Transverse colon (tissue), 4 donors: ENCODE data around the gene ASB13. TPM values are rescaled to one million over a fixed set of nuclear protein-coding genes. Genes with fewer than 3 reads are reported as not detected.
"Not testable (repeated sequence)": the region's sequence is repeated elsewhere in the genome, so short reads cannot be mapped to it uniquely, and the experiment has no call there.

Source experiments
- DNase-seq: peaks from one replicate; pipeline ENCODE4 v3.0.0-alpha.2; 2019
- H3K27ac ChIP-seq, 4 donors: fragments of 200-600 bp; sonication (generic); 2 replicates each; pipeline ENCODE4 v1.5.1; 2016 to 2018; ENCODE audit warnings: inconsistent platforms in 4 of 4
- H3K27me3 ChIP-seq: fragments of 200-600 bp; sonication (generic); 2 replicates; pipeline ENCODE4 v1.5.1; 2017; ENCODE audit warnings: inconsistent platforms
- H3K36me3 ChIP-seq, 4 donors: fragments of 200-600 bp; sonication (generic); 2 replicates each; pipeline ENCODE4 v1.5.1; 2017 to 2019; ENCODE audit warnings: inconsistent platforms in 4 of 4
- H3K4me1 ChIP-seq, 4 donors: fragments of 200-600 bp; sonication (generic); 2 replicates each; pipeline ENCODE4 v1.5.1; 2017 to 2020; ENCODE audit warnings: inconsistent platforms in 4 of 4
- H3K4me3 ChIP-seq, 4 donors: fragments of 200-600 bp; sonication (generic); 1 replicate in 1 of 4; 2 replicates in 3 of 4; pipeline versions ENCODE4 v1.5.1 to v1.6.1; 2017 to 2019; ENCODE audit warnings: inconsistent platforms in 4 of 4
- H3K9me3 ChIP-seq, 2 donors: fragments of 200-600 bp; sonication (generic); 2 replicates each; pipeline ENCODE4 v1.5.1; 2017 to 2019; ENCODE audit warnings: inconsistent platforms in 2 of 2
- CTCF ChIP-seq, 5 experiments: fragments of 200-600 bp in 3 of 5; fragments of 450-650 bp in 2 of 5; sonication (generic) in 3 of 5; IDR thresholded peaks; 1 replicate in 2 of 5; 2 replicates in 3 of 5; pipeline ENCODE4 v1.5.1; 2016 to 2017; ENCODE audit warnings: antibody characterized with exemption in 5 of 5, inconsistent platforms in 3 of 5, mild to moderate bottlenecking in 2 of 5, moderate library complexity in 1 of 5
- EP300 ChIP-seq: sonication (generic); formaldehyde crosslinking; IDR thresholded peaks from one replicate; pipeline ENCODE4 v1.6.1; 2017; ENCODE audit warnings: antibody characterized with exemption, low read depth
- POLR2A ChIP-seq: fragments of 450-650 bp; IDR thresholded peaks from one replicate; pipeline ENCODE4 v1.6.1; 2016; ENCODE audit warnings: antibody characterized with exemption, mild to moderate bottlenecking, moderate library complexity
- POLR2AphosphoS5 ChIP-seq, 3 donors: sonication (generic); formaldehyde crosslinking; IDR thresholded peaks; one replicate each; pipeline ENCODE4 v1.6.1; 2016; ENCODE audit warnings: antibody characterized with exemption in 3 of 3
- WGBS, 2 donors: methylation state at CpG; one replicate each; pipeline ENCODE4 v1.1.5; 2018; ENCODE audit warnings: low coverage in 1 of 2; 5-methylcytosine and 5-hydroxymethylcytosine counted together
- in situ Hi-C, 4 donors: fragments of 200-750 bp; cut with MboI; loops; one replicate each; pipeline versions ENCODE4 v1.15.0 to v1.15.1; 2017; ENCODE audit warnings: low sequenced_read_pairs in 3 of 4, low pct_ligation_motif_present in 1 of 4, low pct_unique_long_range_greater_than_20kb in 1 of 4
- intact Hi-C: fragments of 100-400 bp; cut with DNase I; formaldehyde crosslinking; loops from one replicate; pipeline ENCODE4 v1.15.1; 2023; ENCODE audit warnings: low total_unique reads
- total RNA-seq, 4 donors: library from RNA; depleted of rRNA; stranded (reverse); fragments of >200 nt; gene quantifications; one replicate each; pipeline ENCODE4 v1.1.0, GENCODE V29; 2016

The ASB13 gene
- total RNA-seq, 4 donors from 2014 or later, result 14.5 to 73.3 (median 61.0) TPM

GRCh38 chr10:5595591-5595990 lies 70.8 kb downstream of the ASB13 start:
- no peaks in the 10 kb centered on the region for H3K27me3 ChIP-seq
- H3K4me1 ChIP-seq, result no peaks in the 10 kb centered on the region
- no peaks in the 10 kb centered on the region for H3K36me3 ChIP-seq
- in situ Hi-C loops (no loop called here), intact Hi-C loops (no loop called here)
- DNase-seq, result no peak
- H3K9me3 ChIP-seq, result no peaks in the 10 kb centered on the region
- TF ChIP-seq POLR2AphosphoS5 (IDR thresholded peaks at IDR 0.05) (no peak), POLR2A (no peak), CTCF (IDR thresholded peaks at IDR 0.05) (no peak), EP300 (no peak)
- no peak overlapping the region for H3K4me3 ChIP-seq
- WGBS, 2 donors, result 69 to 100% methylated on average over 1 to 6 of the region's 7 CpGs
- no peak overlapping the region for H3K27ac ChIP-seq

- DNase-seq, result no peak
- Histone ChIP-seq H3K36me3 (no peaks in the 10 kb centered on the region), H3K4me3 (no peak overlapping the region), H3K27ac (no peak overlapping the region), H3K27me3 (no peaks in the 10 kb centered on the region), H3K4me1 (no peaks in the 10 kb centered on the region), H3K9me3 (no peaks in the 10 kb centered on the region)
- intact Hi-C loops, result no loop called here
- no peak for TF ChIP-seq POLR2AphosphoS5 (IDR thresholded peaks at IDR 0.05)
- no peak for TF ChIP-seq POLR2A
- in situ Hi-C loops, result no loop called here
- WGBS, 2 donors, result 90 to 100% methylated on average over 2 to 5 of the region's 5 CpGs
Observed at GRCh38 chr10:5595095-5595494, 71.3 kb downstream of the ASB13 start.

GRCh38 chr10:5594271-5595049 lies 71.9 kb downstream of the ASB13 start:
- no peak for TF ChIP-seq EP300
- no peak for TF ChIP-seq CTCF (IDR thresholded peaks at IDR 0.05)
- no peak for TF ChIP-seq POLR2A
- no peak for TF ChIP-seq POLR2AphosphoS5 (IDR thresholded peaks at IDR 0.05)
- Histone ChIP-seq H3K9me3 (no peaks in the 10 kb centered on the region), H3K4me1 (no peaks in the 10 kb centered on the region), H3K27ac (no peak overlapping the region), H3K27me3 (no peaks in the 10 kb centered on the region), H3K36me3 (no peaks in the 10 kb centered on the region), H3K4me3 (no peak overlapping the region)
- no peak for DNase-seq
- intact Hi-C loops, result no loop called here
- in situ Hi-C loops, result no loop called here
- WGBS, 2 donors, result 41 to 54% methylated on average over 8 to 14 of the region's 14 CpGs

- 81 to 100% methylated on average over 1 to 6 of the region's 6 CpGs for whole genome bisulfite sequencing, 2 donors
Observed at GRCh38 chr10:5593347-5593746, 73.0 kb downstream of the ASB13 start.

GRCh38 chr10:5592070-5592469 lies 74.3 kb downstream of the ASB13 start:
- in situ Hi-C loops, result no loop called here
- no peaks in the 10 kb centered on the region for H3K36me3 ChIP-seq
- intact Hi-C loops, result loop anchor here (1.0 kb wide), 1 partner anchor 13 kb away; no protein-coding TSS in a partner anchor
- TF ChIP-seq EP300, result no peak
- TF ChIP-seq POLR2AphosphoS5 (IDR thresholded peaks at IDR 0.05), result no peak
- no peak for TF ChIP-seq CTCF (IDR thresholded peaks at IDR 0.05)
- no peak for TF ChIP-seq POLR2A
- DNase-seq, result no peak
- H3K27ac ChIP-seq, result no peak overlapping the region
- peaks cover 2 to 6% (median 4%) of the 10 kb centered on the region in 4 donors for H3K4me1 ChIP-seq
- H3K27me3 ChIP-seq, result no peaks in the 10 kb centered on the region
- WGBS, 2 donors, result 73 to 84% methylated on average over 4 to 8 of the region's 8 CpGs
- H3K9me3 ChIP-seq, result no peaks in the 10 kb centered on the region
- H3K4me3 ChIP-seq, result no peak overlapping the region

More at GRCh38 chr10:5593347-5593746, 73.0 kb downstream of the ASB13 start:
- H3K27me3 ChIP-seq, DNase-seq, in situ Hi-C loops, H3K4me3 ChIP-seq, H3K9me3 ChIP-seq, H3K36me3 ChIP-seq, H3K27ac ChIP-seq, intact Hi-C loops, H3K4me1 ChIP-seq: not testable (repeated sequence)
